ENCODE data around the gene ZNF783. TPM values are rescaled to one million over a fixed set of nuclear protein-coding genes. Genes with fewer than 3 reads are reported as not detected.

Gene ZNF783
- total and polyA plus RNA-seq, 2 donors (not counting 1 experiment from before 2014, with no cell fraction given), result 38.1 to 43.8 TPM

DNA sequence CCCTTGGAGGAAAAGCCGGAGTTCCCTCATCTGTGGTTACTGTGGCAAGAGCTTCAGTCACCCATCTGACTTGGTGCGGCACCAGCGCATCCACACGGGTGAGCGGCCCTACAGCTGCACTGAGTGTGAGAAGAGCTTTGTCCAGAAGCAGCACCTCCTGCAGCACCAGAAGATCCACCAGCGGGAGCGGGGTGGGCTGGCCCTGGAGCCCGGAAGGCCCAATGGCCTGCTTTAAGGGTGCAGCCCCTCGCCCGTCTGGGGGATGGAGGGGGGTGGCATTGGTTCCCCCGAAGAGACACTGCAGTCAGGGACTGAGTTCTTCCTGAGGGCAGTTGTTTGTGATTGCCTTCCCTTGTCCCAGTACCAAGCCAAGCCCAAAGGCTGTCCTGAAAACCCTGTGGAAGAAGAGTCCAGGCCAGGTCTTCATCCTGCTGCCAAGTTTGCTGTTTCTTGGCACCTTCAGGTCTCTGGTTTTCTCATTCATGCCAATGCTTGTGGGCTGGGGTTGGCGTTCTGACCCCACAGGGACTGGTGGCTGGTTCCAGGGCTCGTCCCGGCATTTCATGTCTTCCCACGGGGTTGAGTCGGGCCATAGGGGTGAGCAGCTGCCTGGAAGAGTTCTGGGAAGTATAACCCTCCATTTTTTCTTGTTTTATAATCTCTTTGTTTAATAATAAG, 7.7 kb upstream of the ZNF783 start:
- no peaks in the 10 kb centered on the region for H4K20me1 ChIP-seq (ENCODE audit: control insufficient read depth, insufficient read depth, low read length, poor library complexity, severe bottlenecking)
- ChIA-PET POLR2A (no interaction called here), CTCF (interaction anchor here (1.9 kb wide), 1 partner anchor 8 kb away, joined by 8 read pairs; the partner anchor contains the start of gene ZNF783)
- peaks cover 3 to 51% of the 10 kb centered on the region in 2 experiments for H3K36me3 ChIP-seq (replicated peaks in 1 of 2; ENCODE audit: control extremely low read depth in 1 of 2, control insufficient read depth in 1 of 2, extremely low read depth in 1 of 2, insufficient read depth in 2 of 2, low read length in 1 of 2)
- intact Hi-C loops (cut with micrococcal nuclease), result no loop called here
- ATAC-seq (ENCODE audit: low read depth), result no peak
- H3K4me2 ChIP-seq (replicated peaks; ENCODE audit: low read depth, low read length, poor library complexity, severe bottlenecking), result no peak overlapping the region
- H3K9ac ChIP-seq (ENCODE audit: low read length), result no peak overlapping the region
- H3K27me3 ChIP-seq (replicated peaks in 1 of 4; ENCODE audit: control extremely low read depth in 1 of 4, control insufficient read depth in 3 of 4, insufficient read depth in 4 of 4, low read length in 3 of 4), result no peaks in the 10 kb centered on the region
- H2AFZ ChIP-seq (ENCODE audit: insufficient read depth, low read depth, low read length, poor library complexity, severe bottlenecking), result no peak overlapping the region
- H3K4me3 Mint-ChIP-seq, result no peak overlapping the region
- no peak for DNase-seq
- no peaks in the 10 kb centered on the region for H3K27me3 Mint-ChIP-seq
- H3K27ac ChIP-seq (ENCODE audit: low read length in 2 of 2), result no peak overlapping the region
- H3K4me3 ChIP-seq (ENCODE audit: control extremely low read depth in 1 of 5, extremely low read depth in 1 of 5, insufficient read depth in 1 of 5, low read depth in 2 of 5, low read length in 4 of 5), result no peak overlapping the region
- TF ChIP-seq EZH2 (IDR thresholded peaks at IDR 0.05; ENCODE audit: borderline replicate concordance, insufficient read depth, low read depth, low read length, poor library complexity, severe bottlenecking), result no peak
- TF ChIP-seq, protein P1, sequence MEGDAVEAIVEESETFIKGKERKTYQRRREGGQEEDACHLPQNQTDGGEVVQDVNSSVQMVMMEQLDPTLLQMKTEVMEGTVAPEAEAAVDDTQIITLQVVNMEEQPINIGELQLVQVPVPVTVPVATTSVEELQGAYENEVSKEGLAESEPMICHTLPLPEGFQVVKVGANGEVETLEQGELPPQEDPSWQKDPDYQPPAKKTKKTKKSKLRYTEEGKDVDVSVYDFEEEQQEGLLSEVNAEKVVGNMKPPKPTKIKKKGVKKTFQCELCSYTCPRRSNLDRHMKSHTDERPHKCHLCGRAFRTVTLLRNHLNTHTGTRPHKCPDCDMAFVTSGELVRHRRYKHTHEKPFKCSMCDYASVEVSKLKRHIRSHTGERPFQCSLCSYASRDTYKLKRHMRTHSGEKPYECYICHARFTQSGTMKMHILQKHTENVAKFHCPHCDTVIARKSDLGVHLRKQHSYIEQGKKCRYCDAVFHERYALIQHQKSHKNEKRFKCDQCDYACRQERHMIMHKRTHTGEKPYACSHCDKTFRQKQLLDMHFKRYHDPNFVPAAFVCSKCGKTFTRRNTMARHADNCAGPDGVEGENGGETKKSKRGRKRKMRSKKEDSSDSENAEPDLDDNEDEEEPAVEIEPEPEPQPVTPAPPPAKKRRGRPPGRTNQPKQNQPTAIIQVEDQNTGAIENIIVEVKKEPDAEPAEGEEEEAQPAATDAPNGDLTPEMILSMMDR (IDR thresholded peaks at IDR 0.05), result no peak
- 98% methylated on average over 12 of the region's 16 CpGs for WGBS (ENCODE audit: insufficient coverage)
- H3K4me1 ChIP-seq (ENCODE audit: control insufficient read depth in 2 of 2, insufficient read depth in 2 of 2, low read length in 2 of 2), result no peaks in the 10 kb centered on the region
- no peaks in the 10 kb centered on the region for H3K79me2 ChIP-seq (ENCODE audit: control insufficient read depth, insufficient read depth, low read length)
- H3K4me1 Mint-ChIP-seq, result no peaks in the 10 kb centered on the region
- H3K9me3 Mint-ChIP-seq (ENCODE audit: insufficient read depth), result no peaks in the 10 kb centered on the region
- H3K27ac Mint-ChIP-seq, result no peak overlapping the region
- H3K9me3 ChIP-seq (ENCODE audit: control extremely low read depth in 1 of 3, control insufficient read depth in 2 of 3, insufficient read depth in 1 of 3, low read length in 2 of 3), result no peaks in the 10 kb centered on the region

DNA sequence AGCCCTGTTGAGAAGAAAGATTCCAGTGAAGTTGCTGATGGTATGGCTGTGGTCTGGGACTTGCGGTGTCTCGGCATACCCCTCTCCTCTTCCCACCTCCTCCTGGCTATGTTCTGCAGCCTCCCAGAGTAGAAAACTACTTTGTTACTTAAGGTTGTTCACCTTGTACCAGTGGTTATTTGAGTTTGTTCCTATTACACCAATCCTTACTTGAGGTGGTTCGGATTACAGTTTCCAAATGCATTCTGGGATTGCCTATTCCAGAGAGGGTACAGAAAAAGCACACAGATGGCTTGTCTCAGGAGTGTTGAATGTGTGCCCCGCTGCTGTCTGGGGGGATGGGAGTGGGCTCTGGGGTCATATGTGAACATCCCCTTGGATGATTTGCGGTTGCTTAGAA, 6.8 kb upstream of the ZNF783 start:
- Histone ChIP-seq H4K20me1 (ENCODE audit: control insufficient read depth, insufficient read depth, low read length, poor library complexity, severe bottlenecking) (no peaks in the 10 kb centered on the region), H3K9me3 (ENCODE audit: control extremely low read depth in 1 of 3, control insufficient read depth in 2 of 3, insufficient read depth in 1 of 3, low read length in 2 of 3) (no peaks in the 10 kb centered on the region), H3K4me2 (replicated peaks; ENCODE audit: low read depth, low read length, poor library complexity, severe bottlenecking) (no peak overlapping the region), H3K9ac (ENCODE audit: low read length) (no peak overlapping the region), H3K27me3 (replicated peaks in 1 of 4; ENCODE audit: control extremely low read depth in 1 of 4, control insufficient read depth in 3 of 4, insufficient read depth in 4 of 4, low read length in 3 of 4) (no peaks in the 10 kb centered on the region), H3K27ac (ENCODE audit: low read length in 2 of 2) (no peak overlapping the region), H3K4me3 (ENCODE audit: control extremely low read depth in 1 of 5, extremely low read depth in 1 of 5, insufficient read depth in 1 of 5, low read depth in 2 of 5, low read length in 4 of 5) (no peak overlapping the region), H3K79me2 (ENCODE audit: control insufficient read depth, insufficient read depth, low read length) (no peaks in the 10 kb centered on the region), H3K36me3 (replicated peaks in 1 of 2; ENCODE audit: control extremely low read depth in 1 of 2, control insufficient read depth in 1 of 2, extremely low read depth in 1 of 2, insufficient read depth in 2 of 2, low read length in 1 of 2) (peaks cover 3 to 51% of the 10 kb centered on the region in 2 experiments), H3K4me1 (ENCODE audit: control insufficient read depth in 2 of 2, insufficient read depth in 2 of 2, low read length in 2 of 2) (no peaks in the 10 kb centered on the region), H2AFZ (ENCODE audit: insufficient read depth, low read depth, low read length, poor library complexity, severe bottlenecking) (no peak overlapping the region)
- Mint-ChIP-seq H3K4me3 (no peak overlapping the region), H3K27me3 (no peaks in the 10 kb centered on the region), H3K27ac (no peak overlapping the region), H3K4me1 (no peaks in the 10 kb centered on the region), H3K9me3 (ENCODE audit: insufficient read depth) (no peaks in the 10 kb centered on the region)
- DNase-seq (no peak), ATAC-seq (ENCODE audit: low read depth) (no peak)
- WGBS (ENCODE audit: insufficient coverage), result 56% methylated on average over 1 of the region's 5 CpGs
- POLR2A ChIA-PET, result no interaction called here
- CTCF ChIA-PET, result no interaction called here
- TF ChIP-seq EZH2 (IDR thresholded peaks at IDR 0.05; ENCODE audit: borderline replicate concordance, insufficient read depth, low read depth, low read length, poor library complexity, severe bottlenecking), result no peak
- TF ChIP-seq, protein P1 (IDR thresholded peaks at IDR 0.05), result no peak
- intact Hi-C loops (cut with micrococcal nuclease), result no loop called here

All from B cell (primary cell).